Sigmoid colon (tissue), 4 donors: ENCODE data around the gene ATPAF1.

Source experiments
- CTCF ChIP-seq, 4 experiments: fragments of 450-650 bp in 3 of 4; fragments of 200-600 bp in 1 of 4; IDR thresholded peaks; one replicate each; pipeline ENCODE4 v1.5.1; 2016 to 2019; ENCODE audit warnings: antibody characterized with exemption in 4 of 4, mild to moderate bottlenecking in 3 of 4, moderate library complexity in 2 of 4
- EP300 ChIP-seq, 4 donors: sonication (generic); formaldehyde crosslinking; IDR thresholded peaks; one replicate each; pipeline ENCODE4 v1.6.1; 2017; ENCODE audit warnings: antibody characterized with exemption in 4 of 4
- POLR2A ChIP-seq, 2 donors: fragments of 450-650 bp; IDR thresholded peaks; one replicate each; pipeline ENCODE4 v1.6.1; 2016; ENCODE audit warnings: antibody characterized with exemption in 2 of 2, mild to moderate bottlenecking in 2 of 2, moderate library complexity in 2 of 2
- POLR2AphosphoS5 ChIP-seq, 4 donors: sonication (generic); formaldehyde crosslinking; IDR thresholded peaks; one replicate each; pipeline ENCODE4 v1.6.1; 2017; ENCODE audit warnings: antibody characterized with exemption in 4 of 4

- TF ChIP-seq CTCF (IDR thresholded peaks at IDR 0.05), result no peak
- TF ChIP-seq POLR2A (IDR thresholded peaks at IDR 0.05), result no peak
- no peak for TF ChIP-seq POLR2AphosphoS5 (IDR thresholded peaks at IDR 0.05)
- no peak for TF ChIP-seq EP300 (IDR thresholded peaks at IDR 0.05)
These were observed 5.6 kb upstream of the ATPAF1 start for GRCh38 chr1:46673749-46674182.
